ENCODE data around the gene NHERF2. TPM values are rescaled to one million over a fixed set of nuclear protein-coding genes. Genes with fewer than 3 reads are reported as not detected.
A peak's percentile ranks its signal among the peaks of the same experiment; 100 is the strongest.

NHERF2 gene
- total RNA-seq, 6 experiments from 2014 or later: 129 to 284 (median 186) TPM

DNA sequence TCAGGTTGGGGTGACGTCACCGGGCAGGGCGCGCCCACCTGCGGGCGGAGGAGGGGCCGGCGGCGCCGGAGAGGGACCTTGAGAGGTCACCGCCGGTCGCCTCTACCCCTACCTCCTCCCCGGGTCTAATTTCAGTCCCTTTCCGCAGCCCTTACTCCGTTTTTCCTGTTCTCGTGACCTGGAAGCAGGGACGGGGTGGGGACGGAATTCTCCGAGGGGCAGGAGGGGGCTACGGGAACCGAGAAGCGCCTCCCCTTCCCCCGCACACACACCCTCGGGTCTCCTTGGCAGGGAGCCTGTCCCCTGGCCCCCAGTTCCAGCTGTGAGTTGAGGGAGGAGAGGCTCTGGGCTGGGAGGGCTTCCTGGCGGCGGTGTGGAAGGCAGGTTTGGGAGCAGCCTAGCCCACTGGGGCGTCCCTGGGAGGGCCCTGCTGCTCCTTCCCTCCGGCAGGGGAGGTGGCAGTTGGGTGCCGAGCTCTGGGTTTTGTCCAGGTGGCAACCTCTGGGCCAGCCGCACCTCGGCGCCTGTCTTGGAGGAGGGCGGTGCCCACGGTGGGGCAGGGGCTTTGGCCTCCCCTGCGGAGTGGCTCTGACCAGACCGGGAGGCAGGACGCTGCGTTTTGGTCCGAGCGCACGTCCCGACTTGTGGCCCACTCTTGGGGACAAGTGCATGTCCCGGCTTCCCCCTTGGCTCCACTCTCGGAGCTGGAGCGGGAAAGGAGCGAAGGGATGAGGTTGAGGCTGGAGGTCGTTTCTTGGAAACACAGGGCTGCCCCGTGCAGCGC, 36.2 kb upstream of the NHERF2 start:
- Histone ChIP-seq H3K4me1 (peaks cover 0 to 18% (median 3%) of the 10 kb centered on the region in 4 donors), H3K4me3 (no peak overlapping the region), H3K27me3 (peaks cover 0 to 7% of the 10 kb centered on the region in 2 donors), H3K9me3 (no peaks in the 10 kb centered on the region), H3K36me3 (peaks cover 0 to 10% (median 0%) of the 10 kb centered on the region in 4 donors), H3K27ac (no peak overlapping the region)
- TF ChIP-seq POLR2A (IDR thresholded peaks at IDR 0.05) (no peak), CTCF (IDR thresholded peaks at IDR 0.05) (no peak)
- peak in 1 of 3 donors; percentile 55 for DNase-seq
- no peak for ATAC-seq
- intact Hi-C loops (cut with DNase I): no loop called here
- WGBS (ENCODE audit: insufficient coverage, low coverage, low lambda C conversion rate, missing lambda C conversion rate): 4% methylated on average over 5 of the region's 50 CpGs

DNA sequence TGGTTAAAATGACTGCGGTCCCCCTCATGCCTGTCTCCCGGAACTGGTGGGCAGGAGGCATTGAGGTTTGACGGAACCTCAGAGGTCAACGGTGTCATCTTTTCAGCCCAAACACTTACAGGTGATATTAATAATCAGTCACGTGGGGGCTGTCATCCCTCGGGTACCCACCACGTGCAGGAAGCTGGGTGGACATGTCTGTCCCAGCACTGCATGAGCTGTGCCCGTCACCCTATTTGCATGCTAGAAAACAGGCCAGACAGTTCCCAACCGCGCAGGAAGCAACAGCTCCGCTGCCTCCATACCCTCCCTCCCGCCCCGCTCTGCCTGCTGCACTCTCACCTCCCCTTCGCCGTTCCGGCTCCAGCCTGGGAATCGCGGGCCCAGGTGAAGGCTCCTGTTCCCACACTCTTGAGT, 35.6 kb upstream of the NHERF2 start:
- Histone ChIP-seq H3K4me1 (peaks cover 0 to 18% (median 3%) of the 10 kb centered on the region in 4 donors), H3K27ac (no peak overlapping the region), H3K27me3 (peaks cover 0 to 7% of the 10 kb centered on the region in 2 donors), H3K4me3 (no peak overlapping the region), H3K9me3 (no peaks in the 10 kb centered on the region), H3K36me3 (peaks cover 0 to 4% (median 0%) of the 10 kb centered on the region in 4 donors)
- ATAC-seq (no peak), DNase-seq (peak in 1 of 3 donors; percentile 31)
- TF ChIP-seq CTCF (IDR thresholded peaks at IDR 0.05) (no peak), POLR2A (IDR thresholded peaks at IDR 0.05) (no peak)
- WGBS (ENCODE audit: insufficient coverage, low coverage, low lambda C conversion rate, missing lambda C conversion rate): 8% methylated on average over 4 of the region's 18 CpGs
- intact Hi-C loops (cut with DNase I): no loop called here

DNA sequence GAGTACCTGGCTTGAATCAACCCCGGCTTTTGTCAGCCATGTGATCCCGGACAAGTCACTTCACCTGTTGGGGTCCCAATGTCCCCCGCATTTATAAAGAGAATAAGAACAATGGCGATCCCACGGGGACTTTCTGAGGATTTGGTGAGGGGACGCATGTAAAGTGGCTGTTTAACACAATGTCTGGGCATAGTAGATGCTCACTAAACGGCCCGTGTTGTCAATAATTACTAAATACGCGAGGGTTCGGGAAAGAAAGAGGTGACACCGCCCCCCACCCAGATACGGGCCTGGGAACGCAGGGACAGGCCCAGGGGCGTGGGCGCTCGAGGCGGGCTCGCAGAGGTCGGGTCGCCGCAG, 35.1 kb upstream of the NHERF2 start:
- Histone ChIP-seq H3K27ac (no peak overlapping the region), H3K4me3 (peak overlapping the region; percentile 18 to 42 (median 18)), H3K4me1 (peaks cover 0 to 18% (median 3%) of the 10 kb centered on the region in 4 donors), H3K27me3 (peaks cover 0 to 7% of the 10 kb centered on the region in 2 donors), H3K9me3 (no peaks in the 10 kb centered on the region), H3K36me3 (no peaks in the 10 kb centered on the region)
- intact Hi-C loops (cut with DNase I): no loop called here
- ATAC-seq (no peak), DNase-seq (no peak)
- TF ChIP-seq POLR2A (IDR thresholded peaks at IDR 0.05) (no peak), CTCF (IDR thresholded peaks at IDR 0.05) (no peak)
- 20% methylated on average over 11 of the region's 22 CpGs for WGBS (ENCODE audit: insufficient coverage, low coverage, low lambda C conversion rate, missing lambda C conversion rate)

GRCh38 chr16:1991948-1992703, 34.6 kb upstream of the NHERF2 start:
- Histone ChIP-seq H3K4me3 (peak overlapping the region; percentile 18 to 42 (median 18)), H3K4me1 (peaks cover 0 to 18% (median 3%) of the 10 kb centered on the region in 4 donors), H3K9me3 (no peaks in the 10 kb centered on the region), H3K27me3 (peaks cover 0 to 7% of the 10 kb centered on the region in 2 donors), H3K36me3 (peaks cover 0 to under 1% (median 0%) of the 10 kb centered on the region in 4 donors), H3K27ac (no peak overlapping the region)
- peak; percentile 91 to 97 (median 97) for DNase-seq
- 51% methylated on average over 10 of the region's 96 CpGs for WGBS (ENCODE audit: insufficient coverage, low coverage, low lambda C conversion rate, missing lambda C conversion rate)
- ATAC-seq: peak; percentile 77 to 89 (median 83)
- intact Hi-C loops (cut with DNase I): no loop called here
- TF ChIP-seq CTCF (IDR thresholded peaks at IDR 0.05) (no peak), POLR2A (IDR thresholded peaks at IDR 0.05) (peak; percentile 20)
